GM19452 (cell line): ENCODE data around the gene ZNF416.

Experiments
- ATAC-seq: cut with Tn5 transposase; IDR thresholded peaks from one replicate; pipeline ENCODE4 v1.9.1; 2021; ENCODE audit not compliant: unreplicated experiment

ZNF416 gene

DNA sequence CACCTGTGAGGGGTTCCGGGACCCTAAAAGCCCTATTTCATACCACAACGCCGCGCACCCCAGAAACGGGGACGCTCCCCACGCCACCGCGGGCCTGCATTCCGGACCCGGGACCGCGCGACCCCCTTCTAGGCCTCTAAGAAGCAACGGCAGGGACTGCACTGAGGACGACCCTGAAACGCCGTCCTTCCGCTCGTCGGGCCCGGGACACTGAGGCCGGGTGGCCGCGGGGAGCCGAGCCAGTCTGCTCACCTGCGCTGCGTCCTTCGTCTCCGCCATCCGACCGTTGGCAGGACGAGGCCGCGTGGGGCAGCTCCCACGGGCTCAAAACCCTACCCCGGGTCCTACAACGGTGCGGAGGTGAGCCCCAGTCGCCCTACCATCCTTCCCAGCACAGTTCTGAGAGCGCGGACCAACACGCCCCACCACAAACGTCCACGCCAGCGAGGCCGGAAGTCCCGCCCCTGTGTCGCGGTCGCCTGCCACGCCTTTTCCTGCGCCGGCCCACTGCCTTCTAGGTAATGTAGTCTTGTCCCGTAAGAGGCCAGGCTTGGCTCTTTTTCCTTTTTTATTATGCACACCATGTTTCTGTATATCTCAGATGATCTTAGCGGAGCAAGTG lies 19.2 kb downstream of the ZNF416 start, which contains the start of gene ZNF550:
Gene ZNF550, minus strand, starts transcription at position 460 of the 622 bp plus-strand sequence. Its CDS starts 181 bp downstream, at position 279.
- ATAC-seq: peak; percentile 94

DNA sequence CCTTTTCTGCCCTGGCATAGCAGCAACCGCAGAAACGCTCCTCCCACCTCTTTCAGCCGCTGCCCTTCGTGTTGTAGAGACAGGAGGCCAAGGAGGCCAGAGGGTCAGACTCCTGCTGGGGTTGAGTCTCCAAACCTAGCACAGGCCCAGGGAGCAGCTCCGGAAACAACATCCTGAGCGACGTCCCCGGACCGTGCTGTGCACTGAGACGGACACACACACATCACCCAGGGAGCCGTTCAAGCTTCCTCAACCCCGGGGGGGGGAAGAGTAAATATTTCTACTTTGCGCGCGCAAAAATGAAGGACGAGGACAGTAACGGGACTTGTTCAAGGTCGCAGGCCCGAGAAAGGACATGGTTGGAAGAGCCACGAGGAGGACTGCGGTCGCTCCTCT lies 19.7 kb downstream of the ZNF416 start:
- no peak for ATAC-seq

DNA sequence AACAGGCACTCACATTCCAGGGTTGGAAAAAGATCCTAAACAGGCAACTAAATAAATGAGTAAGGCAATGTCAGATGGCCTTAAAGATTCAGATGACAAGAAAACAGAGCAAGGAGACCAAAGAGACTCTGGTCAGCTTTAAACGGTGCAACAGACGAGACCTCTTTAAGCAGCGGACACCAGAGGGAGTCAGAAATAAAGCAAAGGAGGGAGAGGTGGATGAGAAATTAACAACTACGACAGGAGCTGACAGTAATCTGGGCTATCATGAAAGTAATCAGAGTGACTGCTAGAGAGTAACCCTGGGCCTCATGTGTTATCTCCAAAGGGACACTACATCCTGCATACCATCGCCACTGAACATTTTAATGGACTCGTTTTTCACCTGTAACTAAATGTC lies 20.2 kb downstream of the ZNF416 start:
- no peak for ATAC-seq

DNA sequence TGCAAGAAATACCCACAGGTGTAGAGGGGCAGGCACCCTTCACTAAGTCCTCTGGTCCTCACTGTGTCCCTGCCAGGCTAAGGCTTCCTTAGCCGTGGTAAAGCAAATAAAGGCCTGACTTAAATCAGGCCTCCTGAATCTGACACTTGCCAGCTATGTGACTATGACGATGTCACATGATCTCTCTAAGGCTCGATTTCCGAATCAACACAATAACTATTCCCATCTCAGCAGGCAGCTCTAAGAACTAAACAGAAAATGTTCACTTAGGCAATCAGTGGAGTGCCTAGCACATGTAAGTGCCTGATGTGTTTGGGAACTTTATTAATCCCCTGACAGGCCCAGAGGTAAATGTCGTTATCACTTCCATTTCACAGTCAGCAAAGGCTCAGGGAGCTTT lies 21.1 kb downstream of the ZNF416 start:
- ATAC-seq: no peak

DNA sequence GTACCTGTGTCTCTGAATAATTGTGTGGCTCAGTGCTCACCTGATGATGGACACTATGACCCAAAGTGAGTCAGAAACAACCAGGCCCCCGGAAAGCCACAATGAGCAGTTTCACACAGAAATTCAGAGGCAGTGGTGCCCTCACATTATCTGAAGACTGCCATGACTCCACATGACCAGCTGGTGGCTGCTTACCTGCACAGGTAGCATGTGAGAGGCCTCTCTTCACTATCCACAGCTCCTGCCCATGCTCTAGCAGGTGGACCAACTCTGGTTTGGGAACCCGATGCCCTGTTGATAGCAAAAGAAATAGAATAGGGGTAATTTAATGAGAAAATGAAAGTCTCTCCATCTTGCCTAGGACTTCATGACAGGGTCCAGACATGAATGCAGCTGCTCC lies 26.3 kb downstream of the ZNF416 start:
- no peak for ATAC-seq

DNA sequence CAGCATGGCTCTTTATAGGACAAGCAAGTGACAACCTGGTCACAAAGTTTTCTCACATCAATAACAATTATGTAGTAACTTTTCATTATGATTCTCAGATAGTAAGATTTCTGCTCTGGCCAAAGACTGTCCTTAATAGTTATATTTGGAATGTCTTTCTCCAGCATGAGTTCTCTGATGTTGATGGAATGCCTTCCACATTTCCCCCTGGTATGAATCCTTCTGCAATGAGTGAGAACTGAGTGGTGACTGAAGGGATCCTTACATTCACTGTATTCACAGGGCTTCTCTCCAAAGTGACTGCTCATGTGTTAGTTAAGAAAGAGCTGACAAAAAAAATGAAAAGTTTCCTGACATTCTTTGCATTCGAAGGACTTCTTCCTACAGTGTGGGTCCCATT lies 32.2 kb downstream of the ZNF416 start:
- ATAC-seq: no peak

DNA sequence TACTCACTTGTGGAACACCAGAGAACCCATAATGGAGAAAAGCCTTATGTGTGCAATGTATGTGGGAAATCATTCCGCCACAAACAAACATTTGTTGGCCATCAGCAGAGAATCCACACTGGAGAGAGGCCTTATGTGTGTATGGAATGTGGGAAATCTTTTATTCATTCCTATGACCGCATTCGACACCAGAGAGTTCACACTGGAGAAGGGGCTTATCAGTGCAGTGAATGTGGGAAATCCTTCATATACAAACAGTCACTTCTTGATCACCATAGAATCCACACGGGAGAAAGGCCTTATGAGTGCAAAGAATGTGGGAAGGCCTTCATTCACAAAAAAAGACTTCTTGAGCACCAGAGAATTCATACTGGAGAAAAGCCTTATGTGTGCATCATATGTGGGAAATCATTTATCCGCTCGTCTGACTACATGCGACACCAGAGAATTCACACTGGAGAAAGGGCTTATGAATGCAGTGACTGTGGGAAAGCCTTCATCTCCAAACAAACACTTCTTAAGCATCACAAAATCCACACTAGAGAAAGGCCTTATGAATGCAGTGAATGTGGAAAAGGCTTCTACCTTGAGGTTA lies 40.7 kb downstream of the ZNF416 start:
- no peak for ATAC-seq

DNA sequence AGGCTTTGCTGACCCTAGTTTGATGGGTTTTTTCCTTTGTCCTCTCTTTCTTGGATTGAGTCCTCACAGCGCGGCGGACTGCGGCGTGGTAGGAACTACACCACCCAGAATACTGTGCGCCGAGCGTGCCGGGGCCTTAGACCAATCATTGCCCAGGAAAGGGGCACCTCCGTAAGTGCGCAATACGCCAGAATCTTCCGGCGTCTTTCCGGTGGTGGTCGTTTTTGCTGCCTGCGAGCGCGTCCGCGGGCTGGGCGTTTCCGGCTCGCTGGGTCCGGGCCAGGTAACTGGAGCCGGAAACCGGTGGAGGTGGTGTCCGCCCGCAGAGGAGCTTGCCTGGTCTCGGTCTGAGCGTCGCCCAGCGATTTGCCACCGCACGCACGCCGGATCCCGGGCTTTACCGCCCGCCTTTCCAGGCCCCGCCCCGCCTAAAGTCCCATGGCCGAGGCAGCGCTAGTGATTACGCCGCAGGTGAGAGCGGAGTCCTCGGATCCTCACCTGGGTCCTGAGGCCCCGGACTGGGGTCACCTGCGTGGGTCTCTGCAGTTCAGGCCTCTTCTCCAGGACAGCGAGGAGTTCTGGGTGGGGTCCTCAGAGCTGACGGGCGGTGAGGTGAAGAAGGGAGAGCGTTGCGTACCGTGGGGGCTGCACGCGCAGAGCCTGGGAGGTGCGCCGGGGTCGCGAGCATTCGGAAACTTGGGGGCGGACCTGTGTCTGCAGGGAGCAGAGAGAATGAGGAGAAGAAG lies 51.4 kb downstream of the ZNF416 start, which contains the start of gene ZNF549:
Gene ZNF549, plus strand, starts transcription at position 221 of the 746 bp plus-strand sequence. Its CDS starts 218 bp downstream, at position 439.
- peak; percentile 100 for ATAC-seq
